Caco-2 (cell line): ENCODE data around the gene KHDC4. TPM values are rescaled to one million over a fixed set of nuclear protein-coding genes. Genes with fewer than 3 reads are reported as not detected.

ENCODE experiments used
- BruUV-seq: library from RNA; stranded (reverse); fragments of 400-500 nt; replicated peaks from 2 replicates; lab custom pipeline; 2021; lab: Mats Ljungman, UMichigan
- CTCF ChIA-PET: fragments of 300-600 bp; sonication (Branson Sonifier 250); formaldehyde crosslinking; loops from one replicate; lab custom pipeline; 2022; ENCODE audit warnings: antibody characterized with exemption; lab: Charles Lee
- POLR2A ChIA-PET: fragments of 300-600 bp; sonication (Branson Sonifier 250); formaldehyde crosslinking; loops from one replicate; lab custom pipeline; 2022; ENCODE audit warnings: antibody characterized with exemption; lab: Charles Lee
- DNase-seq, 2 experiments: peaks; one replicate each; pipeline versions ENCODE4 v3.0.0 to v3.0.0-alpha.2; 2020 to 2022
- H3K27me3 ChIP-seq: replicated peaks from 2 replicates; pipeline ENCODE4 v1.6.0; 2011; ENCODE audit warnings: low read length; ENCODE audit not compliant: control insufficient read depth, insufficient read depth
- H3K36me3 ChIP-seq: 2 replicates; pipeline ENCODE4 v1.5.1; 2011; ENCODE audit warnings: low read length; ENCODE audit not compliant: control insufficient read depth, insufficient read depth
- H3K4me1 ChIP-seq: fragments of 250-450 bp; sonication (Bioruptor Pico); 2 replicates; pipeline ENCODE4 v1.5.1; 2020; ENCODE audit warnings: mild to moderate bottlenecking
- H3K4me3 ChIP-seq: 2 replicates; pipeline ENCODE4 v1.5.1; 2011; ENCODE audit warnings: low read depth, mild to moderate bottlenecking, control low read depth, low read length
- H3K9me3 ChIP-seq: fragments of 250-450 bp; sonication (Bioruptor Pico); 2 replicates; pipeline ENCODE4 v1.5.1; 2020; ENCODE audit warnings: mild to moderate bottlenecking, moderate library complexity
- H3K27ac Mint-ChIP-seq: one replicate; pipeline ENCODE4 v1.8.0; 2022; ENCODE audit warnings: mixed read lengths; ENCODE audit not compliant: unreplicated experiment
- H3K27me3 Mint-ChIP-seq: one replicate; pipeline ENCODE4 v1.8.0; 2022; ENCODE audit warnings: mixed read lengths; ENCODE audit not compliant: insufficient read depth, unreplicated experiment
- H3K36me3 Mint-ChIP-seq: one replicate; pipeline ENCODE4 v1.8.0; 2022; ENCODE audit warnings: mild to moderate bottlenecking, mixed read lengths; ENCODE audit not compliant: insufficient read depth, unreplicated experiment
- H3K4me1 Mint-ChIP-seq: one replicate; pipeline ENCODE4 v1.8.0; 2022; ENCODE audit warnings: low read depth, mixed read lengths; ENCODE audit not compliant: unreplicated experiment
- H3K4me3 Mint-ChIP-seq: one replicate; pipeline ENCODE4 v1.8.0; 2022; ENCODE audit warnings: mild to moderate bottlenecking, moderate library complexity, mixed read lengths; ENCODE audit not compliant: unreplicated experiment
- H3K9me3 Mint-ChIP-seq: one replicate; pipeline ENCODE4 v1.8.0; 2022; ENCODE audit warnings: mixed read lengths; ENCODE audit not compliant: unreplicated experiment
- CTCF ChIP-seq, 2 experiments: fragments of 200-600 bp in 1 of 2; IDR thresholded peaks; 1 replicate in 1 of 2; 2 replicates in 1 of 2; pipeline versions ENCODE4 v1.5.1 to v1.8.0; 2011 to 2022; ENCODE audit warnings: antibody characterized with exemption in 1 of 2, control low read depth in 1 of 2, inconsistent platforms in 1 of 2, low read depth in 1 of 2, low read length in 1 of 2, mild to moderate bottlenecking in 1 of 2, moderate library complexity in 1 of 2; ENCODE audit not compliant: insufficient read depth in 1 of 2, severe bottlenecking in 1 of 2, unreplicated experiment in 1 of 2
- intact Hi-C: fragments of 100-400 bp; cut with micrococcal nuclease; formaldehyde crosslinking; loops from one replicate; pipeline ENCODE4 v1.10.0; 2022; ENCODE audit not compliant: unreplicated experiment
- total RNA-seq: library from RNA; stranded (reverse); gene quantifications from 2 replicates; pipeline ENCODE4 v1.2.3, GENCODE V29; 2022

KHDC4 gene
- total RNA-seq, 1 experiment from 2014 or later: 68.5 TPM

- POLR2A ChIA-PET: no interaction called here
- H3K27me3 Mint-ChIP-seq: no peaks in the 10 kb centered on the region
- peaks cover 47% of the 10 kb centered on the region for H3K36me3 Mint-ChIP-seq
- intact Hi-C loops: no loop called here
- BruUV-seq: no TSS peak
- no peak overlapping the region for H3K27ac Mint-ChIP-seq
- Histone ChIP-seq H3K4me3 (no peak overlapping the region), H3K36me3 (no peaks in the 10 kb centered on the region), H3K27me3 (no peaks in the 10 kb centered on the region), H3K9me3 (no peaks in the 10 kb centered on the region), H3K4me1 (peaks cover 18% of the 10 kb centered on the region)
- H3K4me1 Mint-ChIP-seq: peaks cover 19% of the 10 kb centered on the region
- no peaks in the 10 kb centered on the region for H3K9me3 Mint-ChIP-seq
- DNase-seq: no peak
- TF ChIP-seq CTCF (IDR thresholded peaks at IDR 0.05; ENCODE audit: insufficient read depth in 1 of 2, low read depth in 1 of 2, low read length in 1 of 2, severe bottlenecking in 1 of 2, unreplicated experiment in 1 of 2): no peak
- H3K4me3 Mint-ChIP-seq: no peak overlapping the region
- CTCF ChIA-PET: interaction anchor here (1.0 kb wide), 1 partner anchor 150 kb away, joined by 5 read pairs; no protein-coding TSS in a partner anchor
Measured at GRCh38 chr1:155941845-155942531, 7.8 kb upstream of the KHDC4 start.

- H3K9me3 ChIP-seq: no peaks in the 10 kb centered on the region
- H3K36me3 ChIP-seq: no peaks in the 10 kb centered on the region
- ChIA-PET CTCF (interaction anchor here (1.0 to 1.1 kb wide), 2 partner anchors 48 to 151 kb away, joined by 3 to 5 read pairs; no protein-coding TSS in a partner anchor), POLR2A (interaction anchor here (0.5 kb wide), 1 partner anchor 37 kb away, joined by 3 read pairs; the partner anchor contains the start of gene ARHGEF2)
- Mint-ChIP-seq H3K27ac (peak within 1 kb of the TSS; percentile 37), H3K27me3 (no peaks in the 10 kb centered on the region), H3K9me3 (no peaks in the 10 kb centered on the region), H3K36me3 (peaks cover 40% of the 10 kb centered on the region), H3K4me1 (peaks cover 19% of the 10 kb centered on the region), H3K4me3 (no peak within 1 kb of the TSS)
- no peaks in the 10 kb centered on the region for H3K27me3 ChIP-seq
- peak in 1 of 2 experiments; percentile 13 for DNase-seq
- TF ChIP-seq CTCF (IDR thresholded peaks at IDR 0.05; ENCODE audit: insufficient read depth in 1 of 2, low read depth in 1 of 2, low read length in 1 of 2, severe bottlenecking in 1 of 2, unreplicated experiment in 1 of 2): no peak
- intact Hi-C loops: no loop called here
- no TSS peak for BruUV-seq
- no peak within 1 kb of the TSS for H3K4me3 ChIP-seq
- H3K4me1 ChIP-seq: peaks cover 18% of the 10 kb centered on the region
Measured at GRCh38 chr1:155940993-155941844, 7.0 kb upstream of the KHDC4 start, which contains the start of gene RXFP4. RXFP4 (plus strand) TSS chr1:155941638; CDS start chr1:155941710, 72 bp downstream.

GRCh38 chr1:155940482-155940992 is 6.3 kb upstream of the KHDC4 start:
- Histone ChIP-seq H3K9me3 (no peaks in the 10 kb centered on the region), H3K4me1 (peaks cover 18% of the 10 kb centered on the region), H3K36me3 (no peaks in the 10 kb centered on the region), H3K4me3 (no peak overlapping the region), H3K27me3 (no peaks in the 10 kb centered on the region)
- ChIA-PET CTCF (interaction anchor here (1.0 to 1.1 kb wide), 2 partner anchors 49 to 152 kb away, joined by 3 to 5 read pairs; no protein-coding TSS in a partner anchor), POLR2A (interaction anchor here (0.5 kb wide), 1 partner anchor 38 kb away, joined by 3 read pairs; the partner anchor contains the start of gene ARHGEF2)
- BruUV-seq: no TSS peak
- Mint-ChIP-seq H3K4me3 (no peak overlapping the region), H3K27ac (peak overlapping the region; percentile 37), H3K9me3 (no peaks in the 10 kb centered on the region), H3K36me3 (peaks cover 33% of the 10 kb centered on the region), H3K27me3 (no peaks in the 10 kb centered on the region), H3K4me1 (peaks cover 19% of the 10 kb centered on the region)
- TF ChIP-seq CTCF (IDR thresholded peaks at IDR 0.05; ENCODE audit: insufficient read depth in 1 of 2, low read depth in 1 of 2, low read length in 1 of 2, severe bottlenecking in 1 of 2, unreplicated experiment in 1 of 2): no peak
- intact Hi-C loops: no loop called here
- DNase-seq: no peak
